Endothelial cell of umbilical vein (primary cell): ENCODE results near the gene SAMSN1. TPM values are rescaled to one million over a fixed set of nuclear protein-coding genes. Genes with fewer than 3 reads are reported as not detected.

Experiments used
- BruUV-seq: library from RNA; stranded (reverse); fragments of 400-500 nt; replicated peaks from 2 replicates; lab custom pipeline; 2021; lab: Mats Ljungman, UMichigan
- CTCF ChIA-PET: fragments of 300-600, 350-600 bp; sonication (Branson Sonifier 250); formaldehyde crosslinking; loops from one replicate; lab custom pipeline; 2021; ENCODE audit warnings: antibody characterized with exemption, inconsistent platforms; lab: Charles Lee
- POLR2A ChIA-PET: fragments of 300-600, 350-600 bp; sonication (Branson Sonifier 250); formaldehyde crosslinking; loops from one replicate; lab custom pipeline; 2021; ENCODE audit warnings: antibody characterized with exemption, inconsistent platforms; lab: Charles Lee
- DNase-seq: peaks from one replicate; pipeline ENCODE4 v3.0.0-alpha.2; 2011; ENCODE audit warnings: low read depth, low spot score
- FAIRE-seq: peaks from 2 replicates; lab custom pipeline; 2011; peaks lifted over from hg19 to GRCh38; lab: Jason Lieb, UNC
- H2AFZ ChIP-seq: 2 replicates; pipeline ENCODE4 v1.6.0; 2012; ENCODE audit warnings: low read depth, low read length, control low read depth, inconsistent platforms
- H3K27ac ChIP-seq: 2 replicates; pipeline ENCODE4 v1.5.1; 2011; ENCODE audit warnings: low read depth, mild to moderate bottlenecking, control low read depth, low read length, moderate library complexity; ENCODE audit not compliant: insufficient read depth
- H3K27me3 ChIP-seq, 2 experiments: 2 replicates each; pipeline versions ENCODE4 v1.6.0 to v1.6.1; 2011; ENCODE audit warnings: low read length in 2 of 2, mixed read lengths in 1 of 2; ENCODE audit not compliant: control insufficient read depth in 2 of 2, insufficient read depth in 2 of 2
- H3K36me3 ChIP-seq, 2 experiments: 2 replicates in 1 of 2; 3 replicates in 1 of 2; pipeline ENCODE4 v1.5.1; 2011; ENCODE audit warnings: low read length in 2 of 2, mild to moderate bottlenecking in 1 of 2, moderate library complexity in 1 of 2; ENCODE audit not compliant: control insufficient read depth in 2 of 2, insufficient read depth in 2 of 2; ENCODE audit errors: extremely low read depth in 1 of 2
- H3K4me1 ChIP-seq: 3 replicates; pipeline ENCODE4 v1.5.1; 2011; ENCODE audit warnings: mild to moderate bottlenecking, low read length; ENCODE audit not compliant: control insufficient read depth, insufficient read depth; ENCODE audit errors: extremely low read depth
- H3K4me2 ChIP-seq: 2 replicates; pipeline ENCODE4 v1.6.1; 2011; ENCODE audit warnings: low read length, control low read depth, mixed read lengths; ENCODE audit not compliant: insufficient read depth
- H3K4me3 ChIP-seq, 3 experiments: fragments of 200-600 bp in 1 of 3; sonication (generic), shearing (Covaris generic) in 1 of 3; replicated peaks in 1 of 3; 2 replicates each; pipeline ENCODE4 v1.5.1; 2011 to 2016; ENCODE audit warnings: control low read depth in 3 of 3, low read length in 3 of 3, mild to moderate bottlenecking in 2 of 3, inconsistent platforms in 1 of 3, low read depth in 1 of 3, moderate library complexity in 1 of 3; ENCODE audit not compliant: insufficient read depth in 1 of 3
- H3K79me2 ChIP-seq: 2 replicates; pipeline ENCODE4 v1.6.0; 2012; ENCODE audit warnings: low read length, inconsistent platforms; ENCODE audit not compliant: control insufficient read depth, insufficient read depth
- H3K9ac ChIP-seq: replicated peaks from 2 replicates; pipeline ENCODE3; 2011; ENCODE audit warnings: low read length, control low read depth; ENCODE audit not compliant: insufficient read depth; ENCODE audit errors: extremely low read depth
- H3K9me1 ChIP-seq: replicated peaks from 3 replicates; pipeline ENCODE4 v1.6.0; 2011; ENCODE audit warnings: mild to moderate bottlenecking, low read length; ENCODE audit not compliant: control insufficient read depth, insufficient read depth; ENCODE audit errors: extremely low read depth
- H3K9me3 ChIP-seq: replicated peaks from 2 replicates; pipeline ENCODE4 v1.5.1; 2012; ENCODE audit warnings: low read length, inconsistent platforms; ENCODE audit not compliant: control insufficient read depth, insufficient read depth
- H4K20me1 ChIP-seq: replicated peaks from 2 replicates; pipeline ENCODE3; 2011; ENCODE audit warnings: mild to moderate bottlenecking, low read length; ENCODE audit not compliant: control insufficient read depth, insufficient read depth; ENCODE audit errors: extremely low read depth
- CTCF ChIP-seq, 2 donors: IDR thresholded peaks; 1 replicate in 1 of 2; 2 replicates in 1 of 2; pipeline ENCODE4 v1.5.1; 2011; ENCODE audit warnings: low read length in 2 of 2, mild to moderate bottlenecking in 2 of 2, moderate library complexity in 2 of 2, control low read depth in 1 of 2, inconsistent platforms in 1 of 2, low read depth in 1 of 2; ENCODE audit not compliant: insufficient read depth in 1 of 2; ENCODE audit errors: extremely low read depth in 1 of 2
- EZH2 ChIP-seq: IDR thresholded peaks from 2 replicates; pipeline ENCODE4 v1.6.1; 2012; ENCODE audit warnings: borderline replicate concordance, low read depth, mild to moderate bottlenecking, moderate library complexity, low read length, inconsistent platforms; ENCODE audit not compliant: severe bottlenecking
- FOS ChIP-seq: IDR thresholded peaks from 2 replicates; pipeline ENCODE4 v1.6.1; 2011; ENCODE audit warnings: mild to moderate bottlenecking, low read length, moderate library complexity, borderline replicate concordance; ENCODE audit not compliant: insufficient read depth
- GATA2 ChIP-seq: IDR thresholded peaks from 2 replicates; pipeline ENCODE4 v1.7.0; 2011; ENCODE audit warnings: low read depth, mild to moderate bottlenecking, moderate library complexity, mixed read lengths, low read length; ENCODE audit not compliant: insufficient read length, insufficient read depth
- JUN ChIP-seq: IDR thresholded peaks from 2 replicates; pipeline ENCODE4 v1.6.1; 2011; ENCODE audit warnings: borderline replicate concordance, low read depth; ENCODE audit not compliant: insufficient read length, insufficient read depth
- MAX ChIP-seq: IDR thresholded peaks from 2 replicates; pipeline ENCODE4 v1.6.1; 2011; ENCODE audit not compliant: insufficient read depth, insufficient read length
- MYC ChIP-seq: IDR thresholded peaks from one replicate; pipeline ENCODE4 v1.6.1; 2011; ENCODE audit warnings: mild to moderate bottlenecking, low read depth, low read length
- POLR2A ChIP-seq: IDR thresholded peaks from 2 replicates; pipeline ENCODE4 v1.6.1; 2012; ENCODE audit warnings: low read depth, mild to moderate bottlenecking, control low read depth, low read length
- POLR2AphosphoS5 ChIP-seq: IDR thresholded peaks from 2 replicates; pipeline ENCODE4 v1.6.1; 2012; ENCODE audit warnings: low read depth, mild to moderate bottlenecking, control low read depth, low read length, moderate library complexity; ENCODE audit not compliant: insufficient read depth
- dilution Hi-C: fragments of 300-500 bp; cut with MboI; formaldehyde crosslinking; loops from one replicate; pipeline ENCODE4 v1.15.0; 2019; ENCODE audit warnings: low sequenced_read_pairs; ENCODE audit not compliant: extremely low pct_ligation_motif_present
- intact Hi-C: fragments of 100-400 bp; cut with micrococcal nuclease; formaldehyde crosslinking; loops from one replicate; pipeline ENCODE4 v1.10.0; 2022
- polyA plus RNA-seq, 4 experiments: library from polyadenylated mRNA; depleted of rRNA in 3 of 4; stranded (reverse) in 3 of 4; unstranded in 1 of 4; fragments of >200 nt; gene quantifications; 2 replicates each; pipeline versions ENCODE4 v1.2.1 to v1.2.3, GENCODE V29; 2011 to 2012; ENCODE audit warnings: missing spikeins in 1 of 4
- total RNA-seq: library from RNA; stranded (reverse); gene quantifications from 2 replicates; pipeline ENCODE4 v1.2.3, GENCODE V29; 2021

Gene SAMSN1
- total and polyA plus RNA-seq, 2 donors (not counting 3 experiments of a cell fraction or from before 2014, with no cell fraction given): 2.5 to 5.3 TPM

DNA sequence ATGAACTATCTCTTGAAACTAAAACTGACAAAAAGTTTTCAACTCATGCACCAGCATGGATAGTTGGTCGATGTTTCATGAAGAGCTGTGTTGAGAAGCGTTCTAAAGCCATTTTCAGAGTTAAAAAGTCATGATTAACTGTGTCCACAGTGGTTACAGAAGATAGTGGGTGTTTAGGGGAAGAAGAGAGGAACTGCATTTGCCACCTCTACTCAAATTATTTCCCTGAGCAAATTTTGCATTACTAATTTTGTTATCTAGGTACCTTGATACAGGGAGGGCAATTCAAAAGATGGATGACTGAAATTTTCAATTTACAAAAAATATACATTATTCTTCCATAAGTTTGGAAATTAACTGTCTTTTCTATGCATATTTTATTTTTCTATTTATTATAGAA is 15.5 kb downstream of the SAMSN1 start:
- H3K27me3 ChIP-seq: no peaks in the 10 kb centered on the region
- intact Hi-C loops (no loop called here), dilution Hi-C loops (no loop called here)
- no peaks in the 10 kb centered on the region for H3K9me3 ChIP-seq
- H2AFZ ChIP-seq: no peak overlapping the region
- FAIRE-seq: no peak
- POLR2A ChIA-PET: no interaction called here
- TF ChIP-seq MAX: no peak
- no peak for TF ChIP-seq GATA2
- TF ChIP-seq FOS: no peak
- no peak for TF ChIP-seq JUN
- TF ChIP-seq POLR2AphosphoS5: no peak
- no peak for TF ChIP-seq MYC
- no peak for TF ChIP-seq POLR2A
- TF ChIP-seq CTCF (IDR thresholded peaks at IDR 0.05; ENCODE audit: extremely low read depth in 1 of 2, insufficient read depth in 1 of 2, low read depth in 1 of 2, low read length in 2 of 2): no peak
- TF ChIP-seq EZH2: no peak
- CTCF ChIA-PET: no interaction called here
- peaks cover 23% of the 10 kb centered on the region for H3K79me2 ChIP-seq
- no peak overlapping the region for H3K9ac ChIP-seq
- no TSS peak for BruUV-seq
- no peak for DNase-seq
- no peaks in the 10 kb centered on the region for H3K9me1 ChIP-seq
- H3K27ac ChIP-seq: no peak overlapping the region
- H3K4me3 ChIP-seq: no peak overlapping the region
- no peaks in the 10 kb centered on the region for H3K36me3 ChIP-seq
- H4K20me1 ChIP-seq: no peaks in the 10 kb centered on the region
- H3K4me2 ChIP-seq: no peak overlapping the region
- H3K4me1 ChIP-seq: peaks cover 17% of the 10 kb centered on the region
